Esophagus muscularis mucosa (tissue), 4 donors: Measurements from ENCODE around the gene NEU4.

Source experiments
- EP300 ChIP-seq: sonication (generic); formaldehyde crosslinking; IDR thresholded peaks from one replicate; pipeline ENCODE4 v1.6.1; 2017; ENCODE audit warnings: antibody characterized with exemption
- POLR2A ChIP-seq: fragments of 450-650 bp; IDR thresholded peaks from one replicate; pipeline ENCODE4 v1.6.1; 2017; ENCODE audit warnings: antibody characterized with exemption, moderate library complexity, mild to moderate bottlenecking, low read depth
- POLR2AphosphoS5 ChIP-seq, 2 donors: sonication (generic); formaldehyde crosslinking; IDR thresholded peaks; one replicate each; pipeline ENCODE4 v1.6.1; 2017; ENCODE audit warnings: antibody characterized with exemption in 2 of 2
- TF ChIP-seq, protein P1 (sequence below), 3 experiments: fragments of 200-600 bp in 2 of 3; fragments of 450-650 bp in 1 of 3; sonication (generic) in 2 of 3; IDR thresholded peaks; one replicate each; pipeline ENCODE4 v1.5.1; 2017 to 2019; ENCODE audit warnings: antibody characterized with exemption in 3 of 3, mild to moderate bottlenecking in 2 of 3, moderate library complexity in 1 of 3

- TF ChIP-seq, protein P1, sequence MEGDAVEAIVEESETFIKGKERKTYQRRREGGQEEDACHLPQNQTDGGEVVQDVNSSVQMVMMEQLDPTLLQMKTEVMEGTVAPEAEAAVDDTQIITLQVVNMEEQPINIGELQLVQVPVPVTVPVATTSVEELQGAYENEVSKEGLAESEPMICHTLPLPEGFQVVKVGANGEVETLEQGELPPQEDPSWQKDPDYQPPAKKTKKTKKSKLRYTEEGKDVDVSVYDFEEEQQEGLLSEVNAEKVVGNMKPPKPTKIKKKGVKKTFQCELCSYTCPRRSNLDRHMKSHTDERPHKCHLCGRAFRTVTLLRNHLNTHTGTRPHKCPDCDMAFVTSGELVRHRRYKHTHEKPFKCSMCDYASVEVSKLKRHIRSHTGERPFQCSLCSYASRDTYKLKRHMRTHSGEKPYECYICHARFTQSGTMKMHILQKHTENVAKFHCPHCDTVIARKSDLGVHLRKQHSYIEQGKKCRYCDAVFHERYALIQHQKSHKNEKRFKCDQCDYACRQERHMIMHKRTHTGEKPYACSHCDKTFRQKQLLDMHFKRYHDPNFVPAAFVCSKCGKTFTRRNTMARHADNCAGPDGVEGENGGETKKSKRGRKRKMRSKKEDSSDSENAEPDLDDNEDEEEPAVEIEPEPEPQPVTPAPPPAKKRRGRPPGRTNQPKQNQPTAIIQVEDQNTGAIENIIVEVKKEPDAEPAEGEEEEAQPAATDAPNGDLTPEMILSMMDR (IDR thresholded peaks at IDR 0.05), result no peak
- TF ChIP-seq POLR2A (no peak), EP300 (no peak), POLR2AphosphoS5 (IDR thresholded peaks at IDR 0.05) (no peak)
These were observed 48.7 kb upstream of the NEU4 start for GRCh38 chr2:241760301-241760771.
